Measurements from ENCODE around the gene CD83.

Gene CD83

GRCh38 chr6:14079433-14079832, 38.1 kb upstream of the CD83 start:
- Histone ChIP-seq H3K27ac (ENCODE audit: insufficient read depth, low read depth, low read length, poor library complexity, severe bottlenecking) (no peak overlapping the region), H3K36me3 (ENCODE audit: control insufficient read depth, insufficient read depth, low read length) (no peaks in the 10 kb centered on the region), H3K27me3 (ENCODE audit: control insufficient read depth, insufficient read depth, low read length, poor library complexity, severe bottlenecking) (no peaks in the 10 kb centered on the region), H3K4me1 (ENCODE audit: control insufficient read depth, insufficient read depth, low read length) (no peaks in the 10 kb centered on the region), H3K9me3 (ENCODE audit: control insufficient read depth, low read length) (no peaks in the 10 kb centered on the region), H3K4me3 (ENCODE audit: insufficient read depth, low read depth, low read length) (no peak overlapping the region)
- WGBS, 2 experiments: 84 to 88% methylated on average over 5 of the region's 5 CpGs

DNA sequence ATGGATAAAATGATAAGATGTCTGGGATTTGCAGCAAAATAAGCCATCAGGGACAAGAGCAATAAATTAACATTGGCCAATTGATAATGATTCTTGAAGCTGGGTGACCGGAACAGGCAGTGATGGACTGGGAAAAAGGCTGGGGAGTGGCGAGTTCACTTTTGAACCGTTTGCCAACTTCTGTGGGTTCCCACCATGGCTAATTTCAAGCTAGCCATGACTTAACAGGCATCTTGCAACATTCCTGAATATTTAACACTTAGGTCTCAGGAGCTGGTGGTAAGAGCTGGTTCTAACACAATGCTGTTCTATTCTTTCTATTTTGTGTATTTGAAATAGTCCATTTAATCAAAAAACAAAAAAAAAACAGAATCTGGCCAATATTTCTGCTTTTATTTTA, 37.6 kb upstream of the CD83 start:
- Histone ChIP-seq H3K9me3 (ENCODE audit: control insufficient read depth, low read length) (no peaks in the 10 kb centered on the region), H3K27me3 (ENCODE audit: control insufficient read depth, insufficient read depth, low read length, poor library complexity, severe bottlenecking) (no peaks in the 10 kb centered on the region), H3K4me3 (ENCODE audit: insufficient read depth, low read depth, low read length) (no peak overlapping the region), H3K4me1 (ENCODE audit: control insufficient read depth, insufficient read depth, low read length) (no peaks in the 10 kb centered on the region), H3K36me3 (ENCODE audit: control insufficient read depth, insufficient read depth, low read length) (no peaks in the 10 kb centered on the region), H3K27ac (ENCODE audit: insufficient read depth, low read depth, low read length, poor library complexity, severe bottlenecking) (no peak overlapping the region)
- 92 to 93% methylated on average over 3 of the region's 3 CpGs for WGBS, 2 experiments

- 94 to 95% methylated on average over 5 of the region's 5 CpGs for WGBS, 2 experiments
- Histone ChIP-seq H3K4me3 (ENCODE audit: insufficient read depth, low read depth, low read length) (no peak overlapping the region), H3K27me3 (ENCODE audit: control insufficient read depth, insufficient read depth, low read length, poor library complexity, severe bottlenecking) (no peaks in the 10 kb centered on the region), H3K4me1 (ENCODE audit: control insufficient read depth, insufficient read depth, low read length) (no peaks in the 10 kb centered on the region), H3K27ac (ENCODE audit: insufficient read depth, low read depth, low read length, poor library complexity, severe bottlenecking) (no peak overlapping the region), H3K9me3 (ENCODE audit: control insufficient read depth, low read length) (no peaks in the 10 kb centered on the region), H3K36me3 (ENCODE audit: control insufficient read depth, insufficient read depth, low read length) (no peaks in the 10 kb centered on the region)
Measured at GRCh38 chr6:14081126-14081525, 36.4 kb upstream of the CD83 start.

GRCh38 chr6:14082771-14083170, 34.8 kb upstream of the CD83 start:
- 50 to 51% methylated on average over 3 of the region's 3 CpGs for WGBS, 2 experiments
- Histone ChIP-seq H3K9me3 (ENCODE audit: control insufficient read depth, low read length) (no peaks in the 10 kb centered on the region), H3K36me3 (ENCODE audit: control insufficient read depth, insufficient read depth, low read length) (no peaks in the 10 kb centered on the region), H3K27ac (ENCODE audit: insufficient read depth, low read depth, low read length, poor library complexity, severe bottlenecking) (no peak overlapping the region), H3K4me1 (ENCODE audit: control insufficient read depth, insufficient read depth, low read length) (no peaks in the 10 kb centered on the region), H3K27me3 (ENCODE audit: control insufficient read depth, insufficient read depth, low read length, poor library complexity, severe bottlenecking) (no peaks in the 10 kb centered on the region), H3K4me3 (ENCODE audit: insufficient read depth, low read depth, low read length) (no peak overlapping the region)

GRCh38 chr6:14083262-14083661, 34.3 kb upstream of the CD83 start:
- peaks cover 3% of the 10 kb centered on the region for H3K27me3 ChIP-seq (ENCODE audit: control insufficient read depth, insufficient read depth, low read length, poor library complexity, severe bottlenecking)
- H3K4me1 ChIP-seq (ENCODE audit: control insufficient read depth, insufficient read depth, low read length): no peaks in the 10 kb centered on the region
- no peak overlapping the region for H3K4me3 ChIP-seq (ENCODE audit: insufficient read depth, low read depth, low read length)
- no peaks in the 10 kb centered on the region for H3K9me3 ChIP-seq (ENCODE audit: control insufficient read depth, low read length)
- H3K27ac ChIP-seq (ENCODE audit: insufficient read depth, low read depth, low read length, poor library complexity, severe bottlenecking): no peak overlapping the region
- WGBS, 2 experiments: 92 to 93% methylated on average over 2 of the region's 3 CpGs
- H3K36me3 ChIP-seq (ENCODE audit: control insufficient read depth, insufficient read depth, low read length): no peaks in the 10 kb centered on the region

GRCh38 chr6:14083751-14084150, 33.8 kb upstream of the CD83 start:
- no peak overlapping the region for H3K4me3 ChIP-seq (ENCODE audit: insufficient read depth, low read depth, low read length)
- no peaks in the 10 kb centered on the region for H3K36me3 ChIP-seq (ENCODE audit: control insufficient read depth, insufficient read depth, low read length)
- WGBS, 2 experiments: 95 to 96% methylated on average over 3 of the region's 3 CpGs
- H3K9me3 ChIP-seq (ENCODE audit: control insufficient read depth, low read length): no peaks in the 10 kb centered on the region
- peaks cover 5% of the 10 kb centered on the region for H3K27me3 ChIP-seq (ENCODE audit: control insufficient read depth, insufficient read depth, low read length, poor library complexity, severe bottlenecking)
- no peaks in the 10 kb centered on the region for H3K4me1 ChIP-seq (ENCODE audit: control insufficient read depth, insufficient read depth, low read length)
- H3K27ac ChIP-seq (ENCODE audit: insufficient read depth, low read depth, low read length, poor library complexity, severe bottlenecking): no peak overlapping the region

DNA sequence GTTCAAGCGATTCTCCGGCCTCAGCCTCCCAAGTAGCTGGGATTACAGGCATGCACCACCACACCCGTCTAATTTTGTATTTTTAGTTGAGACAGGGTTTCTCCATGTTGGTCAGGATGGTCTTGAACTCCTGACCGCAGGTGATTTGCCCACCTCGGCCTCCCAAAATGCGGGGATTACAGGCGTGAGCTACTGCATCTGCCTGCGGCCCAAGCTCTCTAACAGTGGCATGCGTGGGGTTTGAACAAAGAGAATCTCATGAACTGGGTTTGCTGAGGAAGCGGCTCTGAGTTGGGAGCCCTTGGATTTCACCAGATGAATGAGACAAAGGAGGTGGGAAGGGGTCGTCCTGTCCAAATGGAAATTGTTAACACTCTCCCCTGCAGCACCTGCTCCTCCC, 33.2 kb upstream of the CD83 start:
- H3K4me3 ChIP-seq (ENCODE audit: insufficient read depth, low read depth, low read length): no peak overlapping the region
- no peaks in the 10 kb centered on the region for H3K9me3 ChIP-seq (ENCODE audit: control insufficient read depth, low read length)
- H3K27ac ChIP-seq (ENCODE audit: insufficient read depth, low read depth, low read length, poor library complexity, severe bottlenecking): no peak overlapping the region
- H3K36me3 ChIP-seq (ENCODE audit: control insufficient read depth, insufficient read depth, low read length): no peaks in the 10 kb centered on the region
- no peaks in the 10 kb centered on the region for H3K4me1 ChIP-seq (ENCODE audit: control insufficient read depth, insufficient read depth, low read length)
- WGBS, 2 experiments: 92% methylated on average over 11 of the region's 11 CpGs
- peaks cover 5% of the 10 kb centered on the region for H3K27me3 ChIP-seq (ENCODE audit: control insufficient read depth, insufficient read depth, low read length, poor library complexity, severe bottlenecking)

DNA sequence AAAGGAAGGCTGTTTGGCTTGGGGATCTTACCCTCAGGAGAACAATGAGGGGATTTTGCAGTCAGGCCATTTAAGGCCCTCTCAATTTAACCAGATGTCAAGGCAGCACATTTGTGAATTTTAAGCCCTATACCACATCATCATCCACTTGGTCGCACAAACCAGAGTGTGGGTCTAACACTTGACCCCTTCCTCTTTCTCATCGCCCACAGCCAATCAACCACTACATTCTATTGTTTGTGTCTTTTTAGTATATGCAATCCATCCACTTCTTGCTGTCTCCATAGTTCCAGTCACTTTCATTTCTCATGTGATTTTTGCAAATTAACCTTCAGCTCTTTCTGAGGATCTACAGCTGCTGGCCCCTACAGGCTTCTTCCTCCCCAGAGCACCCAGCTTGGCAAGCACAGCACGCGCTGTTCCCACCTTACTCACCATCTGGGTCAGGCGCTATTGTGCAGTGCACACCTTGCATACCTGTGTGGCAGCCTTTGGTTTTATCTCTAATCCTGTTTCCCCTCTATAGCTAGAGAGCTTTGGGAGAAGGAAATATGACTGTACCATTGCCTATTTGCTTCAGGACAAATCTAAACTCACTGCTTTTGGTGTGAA, 32.3 kb upstream of the CD83 start:
- 94 to 96% methylated on average over 5 of the region's 5 CpGs for WGBS, 2 experiments
- no peaks in the 10 kb centered on the region for H3K4me1 ChIP-seq (ENCODE audit: control insufficient read depth, insufficient read depth, low read length)
- no peak overlapping the region for H3K27ac ChIP-seq (ENCODE audit: insufficient read depth, low read depth, low read length, poor library complexity, severe bottlenecking)

DNA sequence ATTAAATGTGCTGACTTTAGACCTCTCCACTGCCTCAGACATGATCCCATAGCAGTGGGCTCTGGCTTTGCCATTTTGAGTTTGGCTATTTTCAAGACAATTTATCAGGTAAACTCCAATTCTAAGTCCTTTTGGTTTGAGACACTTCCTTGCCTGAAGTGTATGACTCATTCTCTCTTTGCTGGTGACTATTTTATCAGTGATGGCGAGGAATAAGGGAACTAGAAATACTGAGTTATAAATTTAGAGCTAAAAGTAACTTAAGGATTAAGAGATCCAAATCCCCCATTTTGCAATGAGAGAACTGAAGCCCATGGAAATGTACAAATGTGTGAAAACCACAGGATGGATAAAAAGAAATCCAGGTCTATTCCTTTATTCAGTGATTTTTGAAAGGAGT, 30.9 kb upstream of the CD83 start:
- H3K4me1 ChIP-seq (ENCODE audit: control insufficient read depth, insufficient read depth, low read length): no peaks in the 10 kb centered on the region
- no peaks in the 10 kb centered on the region for H3K36me3 ChIP-seq (ENCODE audit: control insufficient read depth, insufficient read depth, low read length)
- H3K27ac ChIP-seq (ENCODE audit: insufficient read depth, low read depth, low read length, poor library complexity, severe bottlenecking): no peak overlapping the region
- no peak overlapping the region for H3K4me3 ChIP-seq (ENCODE audit: insufficient read depth, low read depth, low read length)
- WGBS, 2 experiments: 100% methylated on average over 1 of the region's 1 CpG
- no peaks in the 10 kb centered on the region for H3K9me3 ChIP-seq (ENCODE audit: control insufficient read depth, low read length)
- H3K27me3 ChIP-seq (ENCODE audit: control insufficient read depth, insufficient read depth, low read length, poor library complexity, severe bottlenecking): peaks cover 5% of the 10 kb centered on the region

More for the DNA sequence above, 32.3 kb upstream of the CD83 start:
- Histone ChIP-seq H3K36me3 (ENCODE audit: control insufficient read depth, insufficient read depth, low read length) (no peaks in the 10 kb centered on the region), H3K4me3 (ENCODE audit: insufficient read depth, low read depth, low read length) (no peak overlapping the region), H3K27me3 (ENCODE audit: control insufficient read depth, insufficient read depth, low read length, poor library complexity, severe bottlenecking) (peaks cover 5% of the 10 kb centered on the region), H3K9me3 (ENCODE audit: control insufficient read depth, low read length) (no peaks in the 10 kb centered on the region)

DNA sequence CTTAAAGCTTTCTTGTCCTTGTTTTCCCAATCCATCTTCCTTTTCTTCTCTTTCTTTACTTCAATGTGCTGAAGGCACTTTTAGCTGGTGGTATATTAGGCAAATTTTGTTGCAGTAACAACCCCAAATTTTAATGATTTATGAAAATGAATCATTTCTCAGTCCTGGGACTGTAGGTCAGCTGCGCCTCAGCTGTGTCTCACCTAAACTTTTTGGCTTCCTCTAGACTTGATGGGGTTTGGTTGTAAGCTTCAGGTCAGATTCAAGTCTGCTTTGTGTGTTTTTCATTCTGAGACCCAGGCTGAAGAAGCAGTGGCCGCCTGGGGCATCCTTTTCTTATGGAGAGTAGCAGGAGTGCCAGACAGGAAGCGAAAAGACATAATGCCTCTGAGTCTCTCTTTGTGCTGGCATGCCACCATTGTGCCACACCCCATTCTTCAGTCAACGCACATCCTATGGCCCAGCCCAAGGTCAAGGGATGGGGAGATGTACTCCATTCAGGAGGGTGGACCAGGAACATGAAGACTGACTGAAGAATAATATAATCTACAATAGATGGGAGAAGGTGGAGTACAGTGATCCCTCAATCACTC, 28.9 kb upstream of the CD83 start:
- no peaks in the 10 kb centered on the region for H3K36me3 ChIP-seq (ENCODE audit: control insufficient read depth, insufficient read depth, low read length)
- WGBS, 2 experiments: 55 to 67% methylated on average over 4 of the region's 4 CpGs
- H3K4me1 ChIP-seq (ENCODE audit: control insufficient read depth, insufficient read depth, low read length): no peaks in the 10 kb centered on the region
- H3K4me3 ChIP-seq (ENCODE audit: insufficient read depth, low read depth, low read length): no peak overlapping the region
- no peaks in the 10 kb centered on the region for H3K9me3 ChIP-seq (ENCODE audit: control insufficient read depth, low read length)
- H3K27ac ChIP-seq (ENCODE audit: insufficient read depth, low read depth, low read length, poor library complexity, severe bottlenecking): no peak overlapping the region
- peaks cover 5% of the 10 kb centered on the region for H3K27me3 ChIP-seq (ENCODE audit: control insufficient read depth, insufficient read depth, low read length, poor library complexity, severe bottlenecking)

All from ectodermal cell (in vitro differentiated cells).